Esophagus muscularis mucosa (tissue), 4 donors: ENCODE data around the gene RXRA. TPM values are rescaled to one million over a fixed set of nuclear protein-coding genes. Genes with fewer than 3 reads are reported as not detected.

Experiments
- DNase-seq: peaks from one replicate; pipeline ENCODE4 v3.0.0-alpha.2; 2017; ENCODE audit errors: extremely low spot score
- H3K27ac ChIP-seq, 4 donors: fragments of 200-600 bp; sonication (generic); replicated peaks in 1 of 4; 1 replicate in 3 of 4; 2 replicates in 1 of 4; pipeline ENCODE4 v1.5.1; 2016 to 2019; ENCODE audit warnings: mild to moderate bottlenecking in 1 of 4
- H3K27me3 ChIP-seq, 4 donors: fragments of 200-600 bp; sonication (generic); one replicate each; pipeline versions ENCODE4 v1.5.1 to v1.6.0; 2016 to 2019
- H3K36me3 ChIP-seq, 4 donors: fragments of 200-600 bp; sonication (generic); one replicate each; pipeline ENCODE4 v1.5.1; 2016 to 2019
- H3K4me1 ChIP-seq, 4 donors: fragments of 200-600 bp; sonication (generic); one replicate each; pipeline ENCODE4 v1.5.1; 2016 to 2019
- H3K4me3 ChIP-seq, 4 donors: fragments of 200-600 bp; sonication (generic); 1 replicate in 2 of 4; 2 replicates in 2 of 4; pipeline ENCODE4 v1.5.1; 2016 to 2019; ENCODE audit warnings: mild to moderate bottlenecking in 4 of 4, moderate library complexity in 1 of 4
- H3K9me3 ChIP-seq, 4 donors: fragments of 200-600 bp; sonication (generic); 1 replicate in 3 of 4; 2 replicates in 1 of 4; pipeline ENCODE4 v1.5.1; 2016 to 2019
- EP300 ChIP-seq: sonication (generic); formaldehyde crosslinking; IDR thresholded peaks from one replicate; pipeline ENCODE4 v1.6.1; 2017; ENCODE audit warnings: antibody characterized with exemption
- POLR2A ChIP-seq: fragments of 450-650 bp; IDR thresholded peaks from one replicate; pipeline ENCODE4 v1.6.1; 2017; ENCODE audit warnings: antibody characterized with exemption, moderate library complexity, mild to moderate bottlenecking, low read depth
- POLR2AphosphoS5 ChIP-seq, 2 donors: sonication (generic); formaldehyde crosslinking; IDR thresholded peaks; one replicate each; pipeline ENCODE4 v1.6.1; 2017; ENCODE audit warnings: antibody characterized with exemption in 2 of 2
- WGBS: methylation state at CpG from one replicate; pipeline ENCODE4 v1.1.5; 2018; 5-methylcytosine and 5-hydroxymethylcytosine counted together
- intact Hi-C: fragments of 100-400 bp; cut with DNase I; formaldehyde crosslinking; loops from one replicate; pipeline ENCODE4 v1.15.1; 2023
- total RNA-seq, 4 donors: library from RNA; depleted of rRNA; stranded (reverse); fragments of >200 nt; gene quantifications; one replicate each; pipeline versions ENCODE4 v1.1.0 to v1.2.1, GENCODE V29; 2016
- TF ChIP-seq, protein P1 (sequence below), 3 experiments: fragments of 200-600 bp in 2 of 3; fragments of 450-650 bp in 1 of 3; sonication (generic) in 2 of 3; IDR thresholded peaks; one replicate each; pipeline ENCODE4 v1.5.1; 2017 to 2019; ENCODE audit warnings: antibody characterized with exemption in 3 of 3, mild to moderate bottlenecking in 2 of 3, moderate library complexity in 1 of 3

RXRA gene
- total RNA-seq, 4 donors from 2014 or later = 46.4 to 81.0 (median 63.7) TPM

- no peaks in the 10 kb centered on the region for H3K27me3 ChIP-seq
- no peaks in the 10 kb centered on the region for H3K9me3 ChIP-seq
- H3K27ac ChIP-seq = peak overlapping the region; percentile 89 to 90 (median 90)
- TF ChIP-seq EP300 (no peak), POLR2AphosphoS5 (IDR thresholded peaks at IDR 0.05) (peak; percentile 78 to 87)
- peaks cover 70 to 91% (median 83%) of the 10 kb centered on the region in 4 donors for H3K4me1 ChIP-seq
- DNase-seq = peak; percentile 98
- peaks cover 16 to 53% (median 49%) of the 10 kb centered on the region in 4 donors for H3K36me3 ChIP-seq
- 9% methylated on average over 8 of the region's 17 CpGs for WGBS
- intact Hi-C loops = loop anchor here (2.0 to 5.0 kb wide), 3 partner anchors 63 to 153 kb away; no protein-coding TSS in a partner anchor
- H3K4me3 ChIP-seq = peak overlapping the region; percentile 22 to 43 (median 33)
These were observed 108.7 kb downstream of the RXRA start for GRCh38 chr9:134434894-134435506.

DNA sequence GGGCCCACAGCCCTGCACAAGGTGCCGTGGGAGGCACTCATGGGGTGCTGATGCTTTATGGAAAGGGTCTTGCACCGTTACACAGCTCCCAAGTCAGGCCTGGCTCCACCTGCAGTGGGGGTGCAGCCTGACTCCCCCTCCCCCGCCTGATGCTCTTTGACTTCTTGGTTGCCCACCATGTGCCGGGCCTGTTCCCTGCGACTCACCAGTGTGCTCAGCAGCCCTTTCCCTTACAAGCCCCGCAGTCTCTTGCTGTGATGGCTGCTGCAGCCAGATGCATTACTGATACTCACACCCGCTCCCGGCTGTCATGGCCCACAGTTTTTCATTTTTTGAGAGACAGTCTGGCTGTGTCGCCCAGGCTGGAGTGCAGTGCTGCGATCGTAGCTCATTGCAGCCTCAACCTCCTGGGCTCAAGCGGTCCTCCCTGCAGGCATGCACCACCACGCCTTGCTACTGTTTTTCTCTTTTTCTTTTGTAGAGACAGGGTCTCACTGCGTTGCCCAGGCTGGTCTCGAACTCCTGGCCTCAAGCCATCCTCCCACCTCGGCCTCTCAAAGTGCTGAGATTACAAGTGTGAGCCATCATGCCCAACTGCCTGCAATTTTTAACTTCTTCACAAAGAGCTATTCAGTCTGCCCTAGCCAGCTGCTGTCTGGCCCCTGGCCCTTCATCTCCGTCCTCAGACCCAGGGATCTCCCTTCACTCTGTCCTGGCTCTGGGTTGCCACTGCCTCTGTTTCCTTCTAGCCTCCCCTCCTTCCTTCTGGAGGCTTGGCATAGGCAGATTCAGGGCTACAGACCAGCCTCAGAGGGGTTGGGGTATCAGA, 109.5 kb downstream of the RXRA start:
- no peak for DNase-seq
- peak overlapping the region; percentile 22 to 43 (median 33) for H3K4me3 ChIP-seq
- H3K36me3 ChIP-seq = peaks cover 10 to 46% (median 43%) of the 10 kb centered on the region in 4 donors
- 26% methylated on average over 15 of the region's 17 CpGs for WGBS
- H3K27me3 ChIP-seq = no peaks in the 10 kb centered on the region
- TF ChIP-seq POLR2AphosphoS5 (IDR thresholded peaks at IDR 0.05) (no peak), EP300 (no peak), POLR2A (no peak)
- TF ChIP-seq, protein P1, sequence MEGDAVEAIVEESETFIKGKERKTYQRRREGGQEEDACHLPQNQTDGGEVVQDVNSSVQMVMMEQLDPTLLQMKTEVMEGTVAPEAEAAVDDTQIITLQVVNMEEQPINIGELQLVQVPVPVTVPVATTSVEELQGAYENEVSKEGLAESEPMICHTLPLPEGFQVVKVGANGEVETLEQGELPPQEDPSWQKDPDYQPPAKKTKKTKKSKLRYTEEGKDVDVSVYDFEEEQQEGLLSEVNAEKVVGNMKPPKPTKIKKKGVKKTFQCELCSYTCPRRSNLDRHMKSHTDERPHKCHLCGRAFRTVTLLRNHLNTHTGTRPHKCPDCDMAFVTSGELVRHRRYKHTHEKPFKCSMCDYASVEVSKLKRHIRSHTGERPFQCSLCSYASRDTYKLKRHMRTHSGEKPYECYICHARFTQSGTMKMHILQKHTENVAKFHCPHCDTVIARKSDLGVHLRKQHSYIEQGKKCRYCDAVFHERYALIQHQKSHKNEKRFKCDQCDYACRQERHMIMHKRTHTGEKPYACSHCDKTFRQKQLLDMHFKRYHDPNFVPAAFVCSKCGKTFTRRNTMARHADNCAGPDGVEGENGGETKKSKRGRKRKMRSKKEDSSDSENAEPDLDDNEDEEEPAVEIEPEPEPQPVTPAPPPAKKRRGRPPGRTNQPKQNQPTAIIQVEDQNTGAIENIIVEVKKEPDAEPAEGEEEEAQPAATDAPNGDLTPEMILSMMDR (IDR thresholded peaks at IDR 0.05) = no peak
- peaks cover 69 to 87% (median 79%) of the 10 kb centered on the region in 4 donors for H3K4me1 ChIP-seq
- intact Hi-C loops = loop anchor here (2.0 to 5.0 kb wide), 3 partner anchors 63 to 153 kb away; no protein-coding TSS in a partner anchor
- peak overlapping the region; percentile 89 to 90 (median 90) for H3K27ac ChIP-seq
- no peaks in the 10 kb centered on the region for H3K9me3 ChIP-seq

DNA sequence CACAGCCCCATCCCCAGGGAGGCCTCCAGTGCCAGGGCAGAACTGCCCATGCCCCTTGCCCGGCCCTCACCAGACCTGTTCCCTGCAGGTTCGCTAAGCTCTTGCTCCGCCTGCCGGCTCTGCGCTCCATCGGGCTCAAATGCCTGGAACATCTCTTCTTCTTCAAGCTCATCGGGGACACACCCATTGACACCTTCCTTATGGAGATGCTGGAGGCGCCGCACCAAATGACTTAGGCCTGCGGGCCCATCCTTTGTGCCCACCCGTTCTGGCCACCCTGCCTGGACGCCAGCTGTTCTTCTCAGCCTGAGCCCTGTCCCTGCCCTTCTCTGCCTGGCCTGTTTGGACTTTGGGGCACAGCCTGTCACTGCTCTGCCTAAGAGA, 110.1 kb downstream of the RXRA start:
- intact Hi-C loops = loop anchor here (5.0 kb wide), 2 partner anchors 64 to 154 kb away; no protein-coding TSS in a partner anchor
- Histone ChIP-seq H3K36me3 (peaks cover 10 to 40% (median 40%) of the 10 kb centered on the region in 4 donors), H3K9me3 (no peaks in the 10 kb centered on the region), H3K27ac (peak overlapping the region; percentile 89 to 90 (median 90)), H3K4me1 (peaks cover 65 to 81% (median 74%) of the 10 kb centered on the region in 4 donors), H3K4me3 (no peak overlapping the region), H3K27me3 (no peaks in the 10 kb centered on the region)
- DNase-seq = no peak
- TF ChIP-seq, protein P1 (IDR thresholded peaks at IDR 0.05) = no peak
- no peak for TF ChIP-seq POLR2A
- no peak for TF ChIP-seq EP300
- TF ChIP-seq POLR2AphosphoS5 (IDR thresholded peaks at IDR 0.05) = no peak
- WGBS = 78% methylated on average over 9 of the region's 12 CpGs

GRCh38 chr9:134436911-134437310, 110.7 kb downstream of the RXRA start:
- Histone ChIP-seq H3K4me3 (no peak overlapping the region), H3K27me3 (peaks cover 0 to 1% (median 0%) of the 10 kb centered on the region in 4 donors), H3K36me3 (peaks cover 10 to 38% (median 34%) of the 10 kb centered on the region in 4 donors), H3K27ac (peak overlapping the region; percentile 89 to 90 (median 90)), H3K4me1 (peaks cover 62 to 79% (median 73%) of the 10 kb centered on the region in 4 donors), H3K9me3 (no peaks in the 10 kb centered on the region)
- TF ChIP-seq, protein P1 (IDR thresholded peaks at IDR 0.05) = no peak
- TF ChIP-seq EP300 = no peak
- TF ChIP-seq POLR2A = no peak
- TF ChIP-seq POLR2AphosphoS5 (IDR thresholded peaks at IDR 0.05) = no peak
- 77% methylated on average over 7 of the region's 13 CpGs for WGBS
- intact Hi-C loops = loop anchor here (5.0 kb wide), 2 partner anchors 65 to 155 kb away; no protein-coding TSS in a partner anchor
- no peak for DNase-seq
